ENCODE results near the gene TWF2.

GRCh38 chr3:52228266-52228665 is 10.7 kb downstream of the TWF2 start:
- no peak for TF ChIP-seq CTCF (IDR thresholded peaks at IDR 0.05; ENCODE audit: low read depth, low read length)
- no peak for TF ChIP-seq EZH2phosphoT487 (IDR thresholded peaks at IDR 0.05; ENCODE audit: low read depth)

Measured in OCI-LY3 (cell line).